ENCODE measurements around the gene ACACA.

- TF ChIP-seq, protein P1, sequence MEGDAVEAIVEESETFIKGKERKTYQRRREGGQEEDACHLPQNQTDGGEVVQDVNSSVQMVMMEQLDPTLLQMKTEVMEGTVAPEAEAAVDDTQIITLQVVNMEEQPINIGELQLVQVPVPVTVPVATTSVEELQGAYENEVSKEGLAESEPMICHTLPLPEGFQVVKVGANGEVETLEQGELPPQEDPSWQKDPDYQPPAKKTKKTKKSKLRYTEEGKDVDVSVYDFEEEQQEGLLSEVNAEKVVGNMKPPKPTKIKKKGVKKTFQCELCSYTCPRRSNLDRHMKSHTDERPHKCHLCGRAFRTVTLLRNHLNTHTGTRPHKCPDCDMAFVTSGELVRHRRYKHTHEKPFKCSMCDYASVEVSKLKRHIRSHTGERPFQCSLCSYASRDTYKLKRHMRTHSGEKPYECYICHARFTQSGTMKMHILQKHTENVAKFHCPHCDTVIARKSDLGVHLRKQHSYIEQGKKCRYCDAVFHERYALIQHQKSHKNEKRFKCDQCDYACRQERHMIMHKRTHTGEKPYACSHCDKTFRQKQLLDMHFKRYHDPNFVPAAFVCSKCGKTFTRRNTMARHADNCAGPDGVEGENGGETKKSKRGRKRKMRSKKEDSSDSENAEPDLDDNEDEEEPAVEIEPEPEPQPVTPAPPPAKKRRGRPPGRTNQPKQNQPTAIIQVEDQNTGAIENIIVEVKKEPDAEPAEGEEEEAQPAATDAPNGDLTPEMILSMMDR (conservative IDR thresholded peaks at IDR 0.05 in 1 of 2, IDR thresholded peaks at IDR 0.05 in 1 of 2; ENCODE audit: extremely low read depth in 1 of 2, insufficient read depth in 1 of 2, low read depth in 1 of 2, low read length in 2 of 2) = no peak
- TF ChIP-seq EZH2 (IDR thresholded peaks at IDR 0.05; ENCODE audit: borderline replicate concordance, low read length) = no peak
Observed at GRCh38 chr17:37110746-37111145, 295.9 kb downstream of the ACACA start.
